ENCODE measurements around the gene MVK. TPM values are rescaled to one million over a fixed set of nuclear protein-coding genes. Genes with fewer than 3 reads are reported as not detected.

The MVK gene
- total RNA-seq, 4 donors from 2014 or later, result 3.2 to 14.2 (median 9.1) TPM

DNA sequence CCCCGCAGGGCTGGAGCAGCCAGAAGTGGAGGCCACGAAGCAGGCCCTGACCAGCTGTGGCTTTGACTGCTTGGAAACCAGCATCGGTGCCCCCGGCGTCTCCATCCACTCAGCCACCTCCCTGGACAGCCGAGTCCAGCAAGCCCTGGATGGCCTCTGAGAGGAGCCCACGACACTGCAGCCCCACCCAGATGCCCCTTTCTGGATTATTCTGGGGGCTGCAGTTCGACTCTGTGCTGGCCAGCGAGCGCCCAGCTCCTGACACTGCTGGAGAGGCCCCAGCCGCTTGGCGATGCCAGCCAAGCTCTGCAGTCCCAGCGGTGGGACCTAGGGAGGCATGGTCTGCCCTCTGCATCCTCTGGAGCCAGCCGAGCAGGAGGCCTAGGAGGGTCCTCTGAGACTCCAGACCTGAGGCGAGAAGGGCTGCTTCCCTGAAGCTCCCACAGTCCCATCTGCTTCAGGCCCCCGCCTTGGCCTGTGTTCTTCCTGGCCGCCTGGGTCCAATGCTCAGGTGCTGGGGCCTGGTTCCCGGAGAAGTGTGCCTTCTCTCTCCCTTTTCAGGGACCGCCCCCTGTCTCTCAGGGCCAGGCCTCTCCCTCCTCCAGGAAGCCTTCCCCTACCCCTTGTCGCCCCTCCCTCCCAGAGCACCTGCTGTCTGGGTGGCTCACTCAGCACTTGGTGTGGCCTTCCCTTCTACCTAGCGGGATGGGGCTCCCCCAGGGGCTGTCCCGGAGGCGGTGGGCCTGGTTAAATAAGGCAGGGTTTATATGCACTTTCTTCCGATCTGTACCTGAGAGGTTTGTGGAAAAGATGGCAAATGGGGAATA lies 23.0 kb downstream of the MVK start:
- no peaks in the 10 kb centered on the region for H3K27me3 ChIP-seq
- in situ Hi-C loops (cut with MboI; ENCODE audit: low sequenced_read_pairs in 4 of 4) (no loop called here), intact Hi-C loops (cut with DNase I; ENCODE audit: low total_unique reads) (loop anchor here (1.0 to 5.0 kb wide), 3 partner anchors 79 to 179 kb away; partner anchors contain the start of gene FAM222A)
- no peaks in the 10 kb centered on the region for H3K36me3 ChIP-seq
- TF ChIP-seq, protein P1, sequence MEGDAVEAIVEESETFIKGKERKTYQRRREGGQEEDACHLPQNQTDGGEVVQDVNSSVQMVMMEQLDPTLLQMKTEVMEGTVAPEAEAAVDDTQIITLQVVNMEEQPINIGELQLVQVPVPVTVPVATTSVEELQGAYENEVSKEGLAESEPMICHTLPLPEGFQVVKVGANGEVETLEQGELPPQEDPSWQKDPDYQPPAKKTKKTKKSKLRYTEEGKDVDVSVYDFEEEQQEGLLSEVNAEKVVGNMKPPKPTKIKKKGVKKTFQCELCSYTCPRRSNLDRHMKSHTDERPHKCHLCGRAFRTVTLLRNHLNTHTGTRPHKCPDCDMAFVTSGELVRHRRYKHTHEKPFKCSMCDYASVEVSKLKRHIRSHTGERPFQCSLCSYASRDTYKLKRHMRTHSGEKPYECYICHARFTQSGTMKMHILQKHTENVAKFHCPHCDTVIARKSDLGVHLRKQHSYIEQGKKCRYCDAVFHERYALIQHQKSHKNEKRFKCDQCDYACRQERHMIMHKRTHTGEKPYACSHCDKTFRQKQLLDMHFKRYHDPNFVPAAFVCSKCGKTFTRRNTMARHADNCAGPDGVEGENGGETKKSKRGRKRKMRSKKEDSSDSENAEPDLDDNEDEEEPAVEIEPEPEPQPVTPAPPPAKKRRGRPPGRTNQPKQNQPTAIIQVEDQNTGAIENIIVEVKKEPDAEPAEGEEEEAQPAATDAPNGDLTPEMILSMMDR (IDR thresholded peaks at IDR 0.05 in 4 of 5, conservative IDR thresholded peaks at IDR 0.05 in 1 of 5), result no peak
- TF ChIP-seq POLR2A (IDR thresholded peaks at IDR 0.05), result no peak
- no peak overlapping the region for H3K27ac ChIP-seq
- DNase-seq (no peak), ATAC-seq (no peak)
- H3K9me3 ChIP-seq, result no peaks in the 10 kb centered on the region
- H3K4me1 ChIP-seq, result peaks cover 30 to 37% of the 10 kb centered on the region in 2 donors
- no peak overlapping the region for H3K4me3 ChIP-seq

DNA sequence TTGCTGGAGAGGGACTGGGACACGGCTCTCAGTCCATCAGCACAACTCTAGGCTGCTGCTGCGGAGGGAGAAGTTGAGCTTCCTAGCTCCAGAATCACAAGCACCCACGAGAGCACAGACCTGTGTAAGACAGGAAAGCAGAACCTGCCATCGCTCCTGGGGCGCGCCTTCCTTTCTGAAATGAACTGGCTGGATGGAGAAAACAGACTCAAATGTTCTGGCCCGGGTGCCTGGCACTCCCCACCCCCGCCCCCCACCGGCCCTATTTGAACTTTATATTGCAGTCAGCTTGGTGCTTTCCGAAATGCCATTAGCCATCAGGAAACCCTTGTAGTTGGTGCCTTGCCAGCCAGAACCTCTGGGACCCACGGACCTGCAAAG lies 23.8 kb downstream of the MVK start:
- in situ Hi-C loops (cut with MboI; ENCODE audit: low sequenced_read_pairs in 4 of 4), result no loop called here
- no peaks in the 10 kb centered on the region for H3K27me3 ChIP-seq
- no peak overlapping the region for H3K27ac ChIP-seq
- no peak for DNase-seq
- intact Hi-C loops (cut with DNase I; ENCODE audit: low total_unique reads), result loop anchor here (1.0 to 5.0 kb wide), 3 partner anchors 80 to 178 kb away; partner anchors contain the start of gene FAM222A
- peaks cover 27 to 36% of the 10 kb centered on the region in 2 donors for H3K4me1 ChIP-seq
- no peak overlapping the region for H3K4me3 ChIP-seq
- no peak for ATAC-seq
- no peaks in the 10 kb centered on the region for H3K9me3 ChIP-seq
- no peaks in the 10 kb centered on the region for H3K36me3 ChIP-seq
- no peak for TF ChIP-seq POLR2A (IDR thresholded peaks at IDR 0.05)
- TF ChIP-seq, protein P1 (IDR thresholded peaks at IDR 0.05 in 4 of 5, conservative IDR thresholded peaks at IDR 0.05 in 1 of 5), result no peak

DNA sequence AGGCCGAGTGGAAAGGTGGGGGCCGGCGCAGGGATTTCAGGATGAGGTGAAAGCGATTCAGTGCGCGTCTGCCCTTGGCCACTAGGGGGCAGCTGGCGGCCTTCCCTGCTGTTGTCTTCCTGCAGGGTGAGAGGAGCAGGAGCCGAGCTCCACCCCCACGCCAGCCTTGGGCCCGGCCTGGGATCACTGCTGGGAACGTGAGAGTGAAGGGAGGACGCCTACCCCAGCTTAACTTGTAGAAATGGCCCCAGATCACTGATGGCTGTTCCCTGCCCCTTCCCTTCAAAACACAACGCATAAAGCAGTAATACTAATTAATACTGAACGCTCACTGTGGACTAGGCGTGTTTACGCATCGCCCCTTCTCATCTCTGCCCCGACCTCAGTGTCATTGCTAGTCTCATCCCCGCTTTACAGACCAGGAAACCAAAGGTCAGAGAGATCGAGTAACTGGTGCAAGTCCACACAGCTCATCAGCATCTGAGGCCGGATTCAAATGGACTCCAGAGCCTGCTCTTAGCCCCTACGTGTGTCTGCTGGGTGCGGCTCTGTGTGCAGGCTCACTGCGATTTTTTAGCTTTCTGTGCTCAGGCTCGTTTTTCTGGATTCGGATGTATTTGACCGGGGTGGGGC lies 24.3 kb downstream of the MVK start:
- DNase-seq, result peak; percentile 76 to 81
- in situ Hi-C loops (cut with MboI; ENCODE audit: low sequenced_read_pairs in 4 of 4), result no loop called here

DNA sequence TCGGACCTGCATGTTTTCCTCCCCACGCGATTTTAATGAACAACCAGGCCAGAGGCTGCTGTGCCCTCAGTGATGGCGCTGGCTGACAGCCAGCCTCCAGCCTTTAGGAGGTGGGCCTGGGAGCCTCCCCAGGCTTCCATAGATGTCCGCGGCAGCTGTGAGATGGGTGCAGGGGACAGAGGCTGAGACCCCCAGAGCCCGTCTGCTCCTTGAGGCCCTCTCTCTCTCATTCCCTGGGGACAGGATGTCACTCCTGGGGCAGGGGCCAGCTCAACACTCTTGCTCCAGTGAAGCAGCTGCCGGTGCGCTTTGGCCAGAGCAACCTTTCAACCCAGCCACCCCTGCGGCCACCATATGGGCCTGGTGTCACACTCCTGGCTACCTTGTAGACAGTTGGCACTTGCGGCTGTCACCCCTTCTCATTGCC lies 24.8 kb downstream of the MVK start:
- DNase-seq, result no peak
- in situ Hi-C loops (cut with MboI; ENCODE audit: low sequenced_read_pairs in 4 of 4), result no loop called here
- no peak for ATAC-seq
- Histone ChIP-seq H3K36me3 (no peaks in the 10 kb centered on the region), H3K9me3 (no peaks in the 10 kb centered on the region), H3K27me3 (no peaks in the 10 kb centered on the region), H3K4me1 (peaks cover 16 to 27% of the 10 kb centered on the region in 2 donors), H3K4me3 (no peak overlapping the region), H3K27ac (peak overlapping the region in 1 of 4 donors; percentile 8)
- no peak for TF ChIP-seq POLR2A (IDR thresholded peaks at IDR 0.05)
- TF ChIP-seq, protein P1 (IDR thresholded peaks at IDR 0.05 in 4 of 5, conservative IDR thresholded peaks at IDR 0.05 in 1 of 5), result no peak
- intact Hi-C loops (cut with DNase I; ENCODE audit: low total_unique reads), result loop anchor here (5.0 kb wide), 1 partner anchor 81 kb away; no protein-coding TSS in a partner anchor

More for the DNA sequence above, 24.3 kb downstream of the MVK start:
- H3K27ac ChIP-seq, result peak overlapping the region; percentile 8 to 61 (median 45)
- H3K27me3 ChIP-seq, result no peaks in the 10 kb centered on the region
- no peaks in the 10 kb centered on the region for H3K36me3 ChIP-seq
- TF ChIP-seq POLR2A (IDR thresholded peaks at IDR 0.05), result no peak
- TF ChIP-seq, protein P1 (IDR thresholded peaks at IDR 0.05 in 4 of 5, conservative IDR thresholded peaks at IDR 0.05 in 1 of 5), result peak; percentile 94 to 98 (median 95)
- no peaks in the 10 kb centered on the region for H3K9me3 ChIP-seq
- H3K4me1 ChIP-seq, result peaks cover 22 to 31% of the 10 kb centered on the region in 2 donors
- H3K4me3 ChIP-seq, result no peak overlapping the region
- peak; percentile 53 to 60 for ATAC-seq
- intact Hi-C loops (cut with DNase I; ENCODE audit: low total_unique reads), result loop anchor here (1.0 to 5.0 kb wide), 3 partner anchors 81 to 177 kb away; partner anchors contain the start of gene FAM222A

Data from gastrocnemius medialis (tissue), 4 donors.